ENCODE data around the gene KANSL1.

- no peak for TF ChIP-seq CTCF (conservative IDR thresholded peaks at IDR 0.05)
- TF ChIP-seq ZFX (IDR thresholded peaks at IDR 0.05): no peak
These were observed 165.9 kb downstream of the KANSL1 start for GRCh38 chr17:46027048-46027975.
